ENCODE measurements around the gene FER. TPM values are rescaled to one million over a fixed set of nuclear protein-coding genes. Genes with fewer than 3 reads are reported as not detected.

Gene FER
- total RNA-seq, 1 experiment from 2014 or later: 18.0 TPM

DNA sequence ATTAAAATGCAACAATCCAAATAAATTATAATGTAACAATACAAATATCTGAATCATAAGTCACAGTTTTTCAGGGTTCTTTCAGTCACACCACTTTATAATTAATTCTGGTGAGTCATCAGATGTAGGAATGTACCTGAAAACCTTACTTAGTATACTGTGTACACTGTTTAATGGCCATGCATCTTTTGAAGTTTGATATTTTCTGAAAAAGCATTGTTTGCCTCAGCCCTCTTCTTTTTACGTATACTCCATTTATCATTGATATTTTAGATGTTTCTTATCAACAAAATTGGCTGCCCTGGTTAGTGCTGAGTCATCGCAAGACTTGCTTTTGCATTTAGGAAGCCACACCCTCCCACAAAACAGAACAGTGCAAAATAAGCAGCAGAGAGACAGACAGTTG lies 443.5 kb downstream of the FER start:
- Histone ChIP-seq H2AK5ac (ENCODE audit: insufficient read length, low read length) (no peak overlapping the region), H3K4ac (ENCODE audit: low read depth, low read length) (no peak overlapping the region), H3K79me1 (ENCODE audit: insufficient read depth, low read depth, low read length, poor library complexity, severe bottlenecking) (no peaks in the 10 kb centered on the region), H4K5ac (ENCODE audit: insufficient read length, low read depth, low read length) (no peak overlapping the region), H2BK12ac (ENCODE audit: insufficient read length, low read depth, low read length) (no peak overlapping the region), H3K56ac (ENCODE audit: insufficient read length, low read depth, low read length) (no peak overlapping the region), H3K14ac (ENCODE audit: insufficient read depth, low read length) (no peak overlapping the region), H3K27me3 (ENCODE audit: insufficient read depth, low read length) (no peaks in the 10 kb centered on the region), H2BK15ac (ENCODE audit: low read depth, low read length) (no peak overlapping the region), H3K9me3 (ENCODE audit: control insufficient read depth, low read depth, low read length) (no peaks in the 10 kb centered on the region), H3K4me2 (ENCODE audit: insufficient read depth, insufficient read length, low read length) (no peak overlapping the region), H4K20me1 (ENCODE audit: control insufficient read depth, insufficient read depth, insufficient read length) (no peaks in the 10 kb centered on the region), H3K27ac (ENCODE audit: insufficient read length, low read depth, low read length) (no peak overlapping the region), H3K18ac (ENCODE audit: insufficient read length, low read depth, low read length) (no peak overlapping the region), H4K91ac (ENCODE audit: insufficient read length, low read depth, low read length) (no peak overlapping the region), H3K9ac (ENCODE audit: extremely low read depth, insufficient read length, low read length) (no peak overlapping the region), H4K8ac (replicated peaks; ENCODE audit: insufficient read length, low read depth, low read length) (no peak overlapping the region), H2BK120ac (ENCODE audit: low read depth, low read length, poor library complexity, severe bottlenecking) (no peak overlapping the region), H3K23me2 (ENCODE audit: insufficient read length, low read depth, low read length, poor library complexity, severe bottlenecking) (no peaks in the 10 kb centered on the region), H2BK5ac (ENCODE audit: insufficient read length, low read length) (no peak overlapping the region), H3K23ac (ENCODE audit: insufficient read length, low read depth, low read length) (no peak overlapping the region), H3T11ph (ENCODE audit: low read length) (no peak overlapping the region), H2BK20ac (ENCODE audit: low read depth, low read length, poor library complexity, severe bottlenecking) (no peak overlapping the region), H3K79me2 (ENCODE audit: insufficient read depth, low read length) (no peaks in the 10 kb centered on the region), H2AFZ (ENCODE audit: low read length) (no peak overlapping the region), H3K4me1 (ENCODE audit: insufficient read depth, low read length) (peaks cover 18% of the 10 kb centered on the region; the same call in 1 of the 2 replicates)
- H3K27ac Mint-ChIP-seq: peak overlapping the region in 2 of 3 experiments; percentile 21 to 56; a peak in 4 of 7 replicates
- no peak overlapping the region for H3K4me3 Mint-ChIP-seq
- DNase-seq: no peak
- no peaks in the 10 kb centered on the region for H3K36me3 Mint-ChIP-seq (ENCODE audit: insufficient read depth in 1 of 3, low read depth in 3 of 3)
- H3K4me1 Mint-ChIP-seq: peaks cover 45 to 47% of the 10 kb centered on the region in 2 experiments
- WGBS (ENCODE audit: extremely low coverage, insufficient read length, low lambda C conversion rate): no CpG with 5 or more reads among the region's 2 CpGs
- TF ChIP-seq CTCF (conservative IDR thresholded peaks at IDR 0.05): no peak
- no peaks in the 10 kb centered on the region for H3K9me3 Mint-ChIP-seq
- no peaks in the 10 kb centered on the region for H3K27me3 Mint-ChIP-seq (ENCODE audit: low read depth)
